H9 (cell line): Measurements from ENCODE around the gene TRNT1. TPM values are rescaled to one million over a fixed set of nuclear protein-coding genes. Genes with fewer than 3 reads are reported as not detected.

Source experiments
- DNase-seq: peaks from one replicate; pipeline ENCODE4 v3.0.0-alpha.2; 2017
- H2AFZ ChIP-seq: one replicate; pipeline ENCODE4 v1.6.1; 2013; ENCODE audit warnings: mild to moderate bottlenecking, low read length, control low read depth, moderate library complexity
- H2AK5ac ChIP-seq: 2 replicates; pipeline ENCODE4 v1.6.1; 2013; ENCODE audit warnings: low read length, control low read depth, mixed read lengths; ENCODE audit not compliant: insufficient read length
- H2BK120ac ChIP-seq: one replicate; pipeline ENCODE4 v1.6.1; 2013; ENCODE audit warnings: low read depth, mild to moderate bottlenecking, low read length, control low read depth, inconsistent platforms; ENCODE audit not compliant: poor library complexity, severe bottlenecking
- H2BK12ac ChIP-seq: 2 replicates; pipeline ENCODE4 v1.6.1; 2013; ENCODE audit warnings: low read length, control low read depth, mixed read lengths, low read depth; ENCODE audit not compliant: insufficient read length
- H2BK15ac ChIP-seq: 2 replicates; pipeline ENCODE4 v1.6.1; 2013; ENCODE audit warnings: low read depth, low read length, control low read depth
- H2BK20ac ChIP-seq: one replicate; pipeline ENCODE4 v1.6.1; 2013; ENCODE audit warnings: low read depth, mild to moderate bottlenecking, low read length, control low read depth, inconsistent platforms; ENCODE audit not compliant: poor library complexity, severe bottlenecking
- H2BK5ac ChIP-seq: 2 replicates; pipeline ENCODE4 v1.6.1; 2013; ENCODE audit warnings: low read length, control low read depth, mixed read lengths; ENCODE audit not compliant: insufficient read length
- H3K14ac ChIP-seq: 2 replicates; pipeline ENCODE4 v1.6.1; 2013; ENCODE audit warnings: low read length, control low read depth; ENCODE audit not compliant: insufficient read depth
- H3K18ac ChIP-seq: 2 replicates; pipeline ENCODE4 v1.6.1; 2013; ENCODE audit warnings: low read depth, mild to moderate bottlenecking, mixed read lengths, low read length, control low read depth; ENCODE audit not compliant: insufficient read length
- H3K23ac ChIP-seq: 2 replicates; pipeline ENCODE4 v1.6.1; 2013; ENCODE audit warnings: low read length, control low read depth, mixed read lengths, low read depth; ENCODE audit not compliant: insufficient read length
- H3K23me2 ChIP-seq: 2 replicates; pipeline ENCODE4 v1.6.1; 2013; ENCODE audit warnings: low read depth, mild to moderate bottlenecking, mixed read lengths, low read length, control low read depth; ENCODE audit not compliant: insufficient read length, poor library complexity, severe bottlenecking
- H3K27ac ChIP-seq: 2 replicates; pipeline ENCODE4 v1.5.1; 2013; ENCODE audit warnings: low read length, control low read depth, mixed read lengths, low read depth; ENCODE audit not compliant: insufficient read length
- H3K27me3 ChIP-seq: 2 replicates; pipeline ENCODE4 v1.6.1; 2013; ENCODE audit warnings: low read length, control low read depth, inconsistent platforms; ENCODE audit not compliant: insufficient read depth
- H3K4ac ChIP-seq: 2 replicates; pipeline ENCODE4 v1.6.1; 2013; ENCODE audit warnings: low read depth, mild to moderate bottlenecking, control low read depth, inconsistent platforms, low read length, moderate library complexity
- H3K4me1 ChIP-seq: 2 replicates; pipeline ENCODE4 v1.6.1; 2013; ENCODE audit warnings: low read length, control low read depth, inconsistent platforms; ENCODE audit not compliant: insufficient read depth
- H3K4me2 ChIP-seq: 2 replicates; pipeline ENCODE4 v1.6.1; 2013; ENCODE audit warnings: low read length, control low read depth, mixed read lengths; ENCODE audit not compliant: insufficient read length, insufficient read depth
- H3K56ac ChIP-seq: 2 replicates; pipeline ENCODE4 v1.6.1; 2013; ENCODE audit warnings: low read depth, mild to moderate bottlenecking, mixed read lengths, low read length, control low read depth; ENCODE audit not compliant: insufficient read length
- H3K79me1 ChIP-seq: 2 replicates; pipeline ENCODE4 v1.6.1; 2013; ENCODE audit warnings: low read depth, mild to moderate bottlenecking, moderate library complexity, low read length, control low read depth, inconsistent platforms; ENCODE audit not compliant: insufficient read depth, poor library complexity, severe bottlenecking
- H3K79me2 ChIP-seq: 2 replicates; pipeline ENCODE4 v1.6.1; 2013; ENCODE audit warnings: low read length, control low read depth, inconsistent platforms; ENCODE audit not compliant: insufficient read depth
- H3K9ac ChIP-seq: 2 replicates; pipeline ENCODE4 v1.6.1; 2013; ENCODE audit warnings: low read length, control low read depth, mixed read lengths; ENCODE audit not compliant: insufficient read length; ENCODE audit errors: extremely low read depth
- H3K9me3 ChIP-seq: one replicate; pipeline ENCODE4 v1.6.1; 2013; ENCODE audit warnings: low read depth, low read length, inconsistent platforms; ENCODE audit not compliant: control insufficient read depth
- H3T11ph ChIP-seq: one replicate; pipeline ENCODE4 v1.6.1; 2013; ENCODE audit warnings: mild to moderate bottlenecking, low read length, control low read depth, inconsistent platforms
- H4K20me1 ChIP-seq: one replicate; pipeline ENCODE4 v1.6.1; 2013; ENCODE audit not compliant: control insufficient read depth, insufficient read length, insufficient read depth
- H4K5ac ChIP-seq: 2 replicates; pipeline ENCODE4 v1.6.1; 2013; ENCODE audit warnings: low read depth, mild to moderate bottlenecking, mixed read lengths, low read length, control low read depth; ENCODE audit not compliant: insufficient read length
- H4K8ac ChIP-seq: replicated peaks from 2 replicates; pipeline ENCODE4 v1.6.1; 2013; ENCODE audit warnings: low read length, control low read depth, mixed read lengths, low read depth; ENCODE audit not compliant: insufficient read length
- H4K91ac ChIP-seq: 2 replicates; pipeline ENCODE4 v1.6.1; 2013; ENCODE audit warnings: low read depth, mild to moderate bottlenecking, moderate library complexity, mixed read lengths, low read length, control low read depth; ENCODE audit not compliant: insufficient read length
- H3K27ac Mint-ChIP-seq, 3 experiments: 2 replicates in 2 of 3; 3 replicates in 1 of 3; pipeline ENCODE4 v1.8.0; 2020 to 2021; ENCODE audit warnings: mixed read lengths in 3 of 3, mild to moderate bottlenecking in 1 of 3, moderate library complexity in 1 of 3
- H3K27me3 Mint-ChIP-seq: 2 replicates; pipeline ENCODE4 v1.8.0; 2021; ENCODE audit warnings: low read depth, mild to moderate bottlenecking, moderate library complexity, mixed read lengths
- H3K36me3 Mint-ChIP-seq, 3 experiments: 2 replicates in 2 of 3; 3 replicates in 1 of 3; pipeline ENCODE4 v1.8.0; 2020 to 2021; ENCODE audit warnings: low read depth in 3 of 3, mixed read lengths in 3 of 3; ENCODE audit not compliant: insufficient read depth in 1 of 3
- H3K4me1 Mint-ChIP-seq, 2 experiments: 2 replicates each; pipeline ENCODE4 v1.8.0; 2020; ENCODE audit warnings: mixed read lengths in 2 of 2
- H3K4me3 Mint-ChIP-seq, 2 experiments: 2 replicates in 1 of 2; 3 replicates in 1 of 2; pipeline ENCODE4 v1.8.0; 2020 to 2021; ENCODE audit warnings: mild to moderate bottlenecking in 2 of 2, mixed read lengths in 2 of 2, moderate library complexity in 1 of 2
- H3K9me3 Mint-ChIP-seq, 2 experiments: 2 replicates in 1 of 2; 3 replicates in 1 of 2; pipeline ENCODE4 v1.8.0; 2020; ENCODE audit warnings: mild to moderate bottlenecking in 2 of 2, mixed read lengths in 2 of 2, moderate library complexity in 1 of 2
- CTCF ChIP-seq: fragments of 200-600 bp; sonication (generic); conservative IDR thresholded peaks from 3 replicates; pipeline ENCODE4 v1.8.0; 2021; ENCODE audit warnings: antibody characterized with exemption, mild to moderate bottlenecking
- WGBS: extraction: QIAGEN DNeasy Blood & Tissue Kit; methylation state at CpG from one replicate; pipeline ENCODE4 v1.1.7; 2013; ENCODE audit warnings: missing lambda C conversion rate, low lambda C conversion rate, mixed read lengths; ENCODE audit not compliant: insufficient read length; ENCODE audit errors: extremely low coverage; 5-methylcytosine and 5-hydroxymethylcytosine counted together
- total RNA-seq: library from RNA; stranded (reverse); gene quantifications from 2 replicates; pipeline ENCODE4 v1.2.1, GENCODE V29; 2021

The TRNT1 gene
- total RNA-seq, 1 experiment from 2014 or later: 49.2 TPM

- H3K9me3 Mint-ChIP-seq: no peaks in the 10 kb centered on the region; a peak in 1 of 5 replicates
- Histone ChIP-seq H3K23ac (no peak overlapping the region), H3K56ac (no peak overlapping the region), H2BK15ac (no peak overlapping the region), H4K5ac (no peak overlapping the region), H3K4me2 (no peak overlapping the region), H3K18ac (no peak overlapping the region), H2BK5ac (no peak overlapping the region), H2AK5ac (no peak overlapping the region), H2BK12ac (no peak overlapping the region), H2AFZ (no peak overlapping the region), H2BK120ac (no peak overlapping the region), H3K23me2 (no peaks in the 10 kb centered on the region), H4K91ac (no peak overlapping the region), H3K14ac (no peak overlapping the region), H4K20me1 (no peaks in the 10 kb centered on the region), H3K79me1 (no peaks in the 10 kb centered on the region), H3K27me3 (no peaks in the 10 kb centered on the region), H3K9ac (no peak overlapping the region), H3K27ac (no peak overlapping the region), H4K8ac (no peak overlapping the region), H2BK20ac (no peak overlapping the region), H3K4me1 (no peaks in the 10 kb centered on the region), H3K4ac (no peak overlapping the region), H3K79me2 (no peaks in the 10 kb centered on the region), H3K9me3 (no peaks in the 10 kb centered on the region), H3T11ph (no peak overlapping the region)
- no CpG with 5 or more reads among the region's 4 CpGs for WGBS
- H3K36me3 Mint-ChIP-seq: no peaks in the 10 kb centered on the region
- no peak for DNase-seq
- H3K27ac Mint-ChIP-seq: no peak overlapping the region
- TF ChIP-seq CTCF: no peak
- H3K4me3 Mint-ChIP-seq: no peak overlapping the region
- H3K4me1 Mint-ChIP-seq: no peaks in the 10 kb centered on the region
- H3K27me3 Mint-ChIP-seq: no peaks in the 10 kb centered on the region; the same call in 1 of the 2 replicates
Observed at GRCh38 chr3:3119393-3119851, 7.3 kb upstream of the TRNT1 start.
